GM12865 (cell line): ENCODE results near the gene SUPT20H.

Source experiments
- DNase-seq: peaks from one replicate; pipeline ENCODE4 v3.0.0; 2010; ENCODE audit warnings: low read depth
- H3K4me3 ChIP-seq: 2 replicates; pipeline ENCODE4 v1.5.1; 2011; ENCODE audit warnings: mild to moderate bottlenecking, low read depth, low read length, control low read depth
- TF ChIP-seq, protein P1 (sequence below): IDR thresholded peaks from 2 replicates; pipeline ENCODE4 v1.5.1; 2011; ENCODE audit warnings: low read length, control low read depth, low read depth, inconsistent platforms; ENCODE audit not compliant: insufficient read depth; ENCODE audit errors: missing control alignments

SUPT20H gene

GRCh38 chr13:37014609-37015008 lies 44.9 kb downstream of the SUPT20H start:
- no peak overlapping the region for H3K4me3 ChIP-seq
- TF ChIP-seq, protein P1, sequence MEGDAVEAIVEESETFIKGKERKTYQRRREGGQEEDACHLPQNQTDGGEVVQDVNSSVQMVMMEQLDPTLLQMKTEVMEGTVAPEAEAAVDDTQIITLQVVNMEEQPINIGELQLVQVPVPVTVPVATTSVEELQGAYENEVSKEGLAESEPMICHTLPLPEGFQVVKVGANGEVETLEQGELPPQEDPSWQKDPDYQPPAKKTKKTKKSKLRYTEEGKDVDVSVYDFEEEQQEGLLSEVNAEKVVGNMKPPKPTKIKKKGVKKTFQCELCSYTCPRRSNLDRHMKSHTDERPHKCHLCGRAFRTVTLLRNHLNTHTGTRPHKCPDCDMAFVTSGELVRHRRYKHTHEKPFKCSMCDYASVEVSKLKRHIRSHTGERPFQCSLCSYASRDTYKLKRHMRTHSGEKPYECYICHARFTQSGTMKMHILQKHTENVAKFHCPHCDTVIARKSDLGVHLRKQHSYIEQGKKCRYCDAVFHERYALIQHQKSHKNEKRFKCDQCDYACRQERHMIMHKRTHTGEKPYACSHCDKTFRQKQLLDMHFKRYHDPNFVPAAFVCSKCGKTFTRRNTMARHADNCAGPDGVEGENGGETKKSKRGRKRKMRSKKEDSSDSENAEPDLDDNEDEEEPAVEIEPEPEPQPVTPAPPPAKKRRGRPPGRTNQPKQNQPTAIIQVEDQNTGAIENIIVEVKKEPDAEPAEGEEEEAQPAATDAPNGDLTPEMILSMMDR, result no peak
- DNase-seq, result no peak

DNA sequence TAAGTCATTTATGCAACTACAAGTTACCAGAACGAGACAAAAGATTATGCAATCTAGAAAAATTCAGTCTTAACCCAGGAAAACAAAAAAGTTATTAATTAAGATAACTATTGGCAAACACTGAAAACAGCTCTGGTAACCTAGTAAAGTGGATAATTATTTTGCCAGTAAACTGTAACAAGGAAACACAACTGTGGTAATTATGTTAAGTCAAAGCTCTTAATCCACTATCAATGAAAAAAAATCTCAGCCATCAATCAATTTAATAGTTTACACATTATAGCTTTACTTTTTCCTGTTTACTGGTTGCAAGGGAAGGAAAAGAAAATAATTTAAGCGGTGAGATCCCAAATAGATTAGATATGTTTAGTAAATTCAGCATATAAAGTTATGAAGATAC lies 47.7 kb downstream of the SUPT20H start:
- TF ChIP-seq, protein P1, result no peak
- DNase-seq, result no peak
- no peak overlapping the region for H3K4me3 ChIP-seq

- TF ChIP-seq, protein P1, result no peak
- no peak for DNase-seq
- no peak overlapping the region for H3K4me3 ChIP-seq
Observed at GRCh38 chr13:37011002-37011401, 48.5 kb downstream of the SUPT20H start.

- H3K4me3 ChIP-seq, result no peak overlapping the region
- no peak for DNase-seq
- TF ChIP-seq, protein P1, result no peak
Observed at GRCh38 chr13:37010424-37010823, 49.1 kb downstream of the SUPT20H start.

DNA sequence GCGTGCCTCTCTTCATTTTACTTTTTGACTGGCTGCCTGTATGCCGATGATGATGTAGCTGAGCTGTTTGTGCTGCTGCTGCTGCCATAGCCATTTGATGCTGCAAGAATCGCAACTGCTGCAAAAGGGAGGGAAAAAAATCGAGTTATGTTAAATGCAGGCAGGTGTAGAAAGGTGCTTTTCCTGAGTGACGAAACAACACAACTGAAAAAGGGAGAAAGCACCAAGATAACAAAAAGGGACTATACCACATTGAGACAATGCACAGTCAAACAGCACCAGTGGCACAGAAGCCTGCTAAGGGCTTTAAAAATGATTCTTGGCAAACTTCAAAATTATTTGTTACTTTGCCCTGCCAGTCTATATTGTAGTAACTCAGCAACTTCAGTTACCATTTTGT lies 49.8 kb downstream of the SUPT20H start:
- TF ChIP-seq, protein P1, result no peak
- DNase-seq, result no peak
- H3K4me3 ChIP-seq, result no peak overlapping the region

- TF ChIP-seq, protein P1, result no peak
- DNase-seq, result no peak
- peak overlapping the region; percentile 82 for H3K4me3 ChIP-seq
Observed at GRCh38 chr13:37001921-37002250, 57.6 kb downstream of the SUPT20H start.

GRCh38 chr13:36999054-36999714 lies 60.3 kb downstream of the SUPT20H start, which contains the start of gene ALG5:
ALG5 (minus strand) TSS chr13:36999340; CDS start chr13:36999300, 40 bp downstream.
- DNase-seq, result peak; percentile 94
- H3K4me3 ChIP-seq, result peak within 1 kb of the TSS; percentile 82

More at GRCh38 chr13:36999054-36999714, 60.3 kb downstream of the SUPT20H start, which contains the start of gene ALG5:
- TF ChIP-seq, protein P1, result peak; percentile 90
